Thoracic aorta (tissue), 2 donors: ENCODE data around the gene CMKLR1. TPM values are rescaled to one million over a fixed set of nuclear protein-coding genes. Genes with fewer than 3 reads are reported as not detected.

Experiments
- ATAC-seq: fragments of 150-250 bp; one replicate; pipeline ENCODE4 v1.8.0; 2017; ENCODE audit warnings: low read depth; ENCODE audit not compliant: insufficient number of reproducible peaks, low FRiP score
- DNase-seq: peaks from one replicate; pipeline ENCODE4 v3.0.0-alpha.2; 2020; ENCODE audit warnings: low spot score
- H3K27ac ChIP-seq, 2 donors: fragments of 200-600 bp; sonication (generic); 1 replicate in 1 of 2; 2 replicates in 1 of 2; pipeline ENCODE4 v1.5.1; 2016; ENCODE audit warnings: mild to moderate bottlenecking in 2 of 2, moderate library complexity in 2 of 2
- H3K27me3 ChIP-seq: fragments of 200-600 bp; sonication (generic); replicated peaks from 2 replicates; pipeline ENCODE4 v1.6.0; 2016; ENCODE audit warnings: mild to moderate bottlenecking; ENCODE audit not compliant: insufficient read depth
- H3K36me3 ChIP-seq: fragments of 200-600 bp; sonication (generic); one replicate; pipeline ENCODE4 v1.5.1; 2016
- H3K4me1 ChIP-seq, 2 donors: fragments of 200-600 bp; sonication (generic); 1 replicate in 1 of 2; 2 replicates in 1 of 2; pipeline versions ENCODE4 v1.5.1 to v1.6.0; 2016; ENCODE audit warnings: low read depth in 2 of 2, mild to moderate bottlenecking in 1 of 2; ENCODE audit not compliant: control insufficient read depth in 1 of 2
- H3K4me3 ChIP-seq: fragments of 200-600 bp; sonication (generic); 2 replicates; pipeline ENCODE4 v1.5.1; 2016; ENCODE audit warnings: mild to moderate bottlenecking
- H3K9me3 ChIP-seq: fragments of 200-600 bp; sonication (generic); 2 replicates; pipeline ENCODE4 v1.5.1; 2016
- total RNA-seq, 2 donors: library from RNA; depleted of rRNA; stranded (reverse); fragments of >200 nt; gene quantifications; one replicate each; pipeline versions ENCODE4 v1.1.0 to v1.2.3, GENCODE V29; 2016
- TF ChIP-seq, protein P1 (sequence below): fragments of 200-600 bp; sonication (generic); IDR thresholded peaks from one replicate; pipeline ENCODE4 v1.5.1; 2019; ENCODE audit warnings: antibody characterized with exemption

CMKLR1 gene
- total RNA-seq, 2 donors from 2014 or later: 56.6 to 73.8 TPM

DNA sequence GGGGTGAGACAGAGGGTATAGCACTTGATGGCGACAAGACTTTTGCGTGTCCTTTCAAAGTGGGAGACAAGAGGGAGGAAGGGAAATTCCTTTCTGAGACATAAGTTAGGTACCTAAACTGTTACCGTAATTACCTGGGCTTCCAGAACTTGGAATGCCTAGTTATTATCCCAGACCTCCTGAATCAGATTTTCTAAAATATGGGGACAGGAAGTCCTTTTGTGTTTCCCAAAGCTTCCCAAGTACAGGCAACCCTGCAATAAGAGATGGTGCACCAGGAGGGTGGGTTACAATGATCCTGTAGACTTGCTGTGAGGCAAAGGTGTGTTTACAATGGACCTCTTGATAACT lies 83.9 kb downstream of the CMKLR1 start:
- H3K9me3 ChIP-seq: peaks cover 5% of the 10 kb centered on the region
- no peaks in the 10 kb centered on the region for H3K27me3 ChIP-seq
- no peak overlapping the region for H3K4me3 ChIP-seq
- DNase-seq: no peak
- no peaks in the 10 kb centered on the region for H3K4me1 ChIP-seq
- TF ChIP-seq, protein P1, sequence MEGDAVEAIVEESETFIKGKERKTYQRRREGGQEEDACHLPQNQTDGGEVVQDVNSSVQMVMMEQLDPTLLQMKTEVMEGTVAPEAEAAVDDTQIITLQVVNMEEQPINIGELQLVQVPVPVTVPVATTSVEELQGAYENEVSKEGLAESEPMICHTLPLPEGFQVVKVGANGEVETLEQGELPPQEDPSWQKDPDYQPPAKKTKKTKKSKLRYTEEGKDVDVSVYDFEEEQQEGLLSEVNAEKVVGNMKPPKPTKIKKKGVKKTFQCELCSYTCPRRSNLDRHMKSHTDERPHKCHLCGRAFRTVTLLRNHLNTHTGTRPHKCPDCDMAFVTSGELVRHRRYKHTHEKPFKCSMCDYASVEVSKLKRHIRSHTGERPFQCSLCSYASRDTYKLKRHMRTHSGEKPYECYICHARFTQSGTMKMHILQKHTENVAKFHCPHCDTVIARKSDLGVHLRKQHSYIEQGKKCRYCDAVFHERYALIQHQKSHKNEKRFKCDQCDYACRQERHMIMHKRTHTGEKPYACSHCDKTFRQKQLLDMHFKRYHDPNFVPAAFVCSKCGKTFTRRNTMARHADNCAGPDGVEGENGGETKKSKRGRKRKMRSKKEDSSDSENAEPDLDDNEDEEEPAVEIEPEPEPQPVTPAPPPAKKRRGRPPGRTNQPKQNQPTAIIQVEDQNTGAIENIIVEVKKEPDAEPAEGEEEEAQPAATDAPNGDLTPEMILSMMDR: no peak
- H3K36me3 ChIP-seq: no peaks in the 10 kb centered on the region
- ATAC-seq: no peak
- no peak overlapping the region for H3K27ac ChIP-seq

DNA sequence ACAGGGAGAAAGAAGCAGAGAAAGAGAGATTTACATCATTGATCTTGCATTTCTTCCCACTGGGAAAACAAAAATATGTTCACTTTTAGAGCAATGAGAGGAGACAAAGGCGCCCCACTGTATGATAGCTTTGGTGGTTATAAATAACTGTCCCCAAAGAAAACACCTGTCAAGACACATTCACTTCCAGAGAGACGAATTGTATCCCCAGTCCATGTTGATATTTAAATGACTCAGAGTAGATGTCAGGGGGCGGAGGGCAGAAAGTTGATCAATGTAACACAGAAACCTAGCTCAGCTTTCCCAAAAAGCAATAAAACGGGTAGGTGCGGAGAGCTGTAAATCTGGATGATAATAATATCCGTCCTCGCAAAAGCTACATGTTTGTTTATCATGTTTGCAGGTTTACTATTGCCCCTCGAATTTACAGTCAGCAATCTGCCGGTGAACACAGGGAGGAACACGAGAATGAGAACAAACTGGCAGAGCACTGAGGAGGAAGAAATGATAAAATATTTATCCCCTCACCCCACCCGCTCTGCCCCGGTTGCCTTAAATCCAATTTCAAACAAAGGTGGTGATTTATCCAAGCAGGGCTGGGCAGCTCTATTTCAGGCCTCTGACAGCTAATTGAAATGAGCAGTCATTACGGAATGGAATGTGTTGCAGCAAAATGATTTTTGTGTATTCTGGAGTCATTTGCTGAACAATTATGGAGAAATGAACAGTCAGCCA lies 84.4 kb downstream of the CMKLR1 start:
- Histone ChIP-seq H3K27me3 (no peaks in the 10 kb centered on the region), H3K9me3 (peaks cover under 1% of the 10 kb centered on the region), H3K4me1 (no peaks in the 10 kb centered on the region), H3K4me3 (no peak overlapping the region), H3K27ac (no peak overlapping the region), H3K36me3 (no peaks in the 10 kb centered on the region)
- no peak for DNase-seq
- TF ChIP-seq, protein P1: no peak
- no peak for ATAC-seq

GRCh38 chr12:108254030-108254429 lies 85.1 kb downstream of the CMKLR1 start:
- no peaks in the 10 kb centered on the region for H3K9me3 ChIP-seq
- no peaks in the 10 kb centered on the region for H3K4me1 ChIP-seq
- H3K27ac ChIP-seq: no peak overlapping the region
- no peaks in the 10 kb centered on the region for H3K36me3 ChIP-seq
- H3K27me3 ChIP-seq: no peaks in the 10 kb centered on the region
- no peak overlapping the region for H3K4me3 ChIP-seq
- ATAC-seq (no peak), DNase-seq (no peak)
- TF ChIP-seq, protein P1: no peak

- ATAC-seq (no peak), DNase-seq (no peak)
- Histone ChIP-seq H3K4me3 (no peak overlapping the region), H3K27me3 (no peaks in the 10 kb centered on the region), H3K9me3 (no peaks in the 10 kb centered on the region), H3K27ac (no peak overlapping the region), H3K36me3 (no peaks in the 10 kb centered on the region), H3K4me1 (no peaks in the 10 kb centered on the region)
- TF ChIP-seq, protein P1: no peak
These were observed 85.6 kb downstream of the CMKLR1 start for GRCh38 chr12:108253540-108253939.

GRCh38 chr12:108252523-108252922 lies 86.6 kb downstream of the CMKLR1 start:
- no peaks in the 10 kb centered on the region for H3K27me3 ChIP-seq
- no peak overlapping the region for H3K4me3 ChIP-seq
- ATAC-seq (no peak), DNase-seq (no peak)
- no peaks in the 10 kb centered on the region for H3K36me3 ChIP-seq
- H3K9me3 ChIP-seq: no peaks in the 10 kb centered on the region
- TF ChIP-seq, protein P1: no peak
- H3K4me1 ChIP-seq: no peaks in the 10 kb centered on the region
- no peak overlapping the region for H3K27ac ChIP-seq
